ENCODE data around the gene PLCB2.

- TF ChIP-seq MAX (IDR thresholded peaks at IDR 0.05; ENCODE audit: low read depth, low read length) (no peak), CTCF (IDR thresholded peaks at IDR 0.05; ENCODE audit: low read depth, low read length) (no peak), POLR2A (IDR thresholded peaks at IDR 0.05; ENCODE audit: extremely low read depth, insufficient read length) (no peak), MYC (IDR thresholded peaks at IDR 0.05; ENCODE audit: low read depth, low read length) (no peak)
These were observed 59.5 kb downstream of the PLCB2 start for GRCh38 chr15:40248006-40248783.
